Kidney epithelial cell (primary cell): ENCODE measurements around the gene SLC7A4. TPM values are rescaled to one million over a fixed set of nuclear protein-coding genes. Genes with fewer than 3 reads are reported as not detected.

Experiments
- DNase-seq: peaks from one replicate; pipeline ENCODE4 v3.0.0-alpha.2; 2010; ENCODE audit warnings: low read depth
- H3K27me3 ChIP-seq: 2 replicates; pipeline ENCODE4 v1.6.0; 2011; ENCODE audit warnings: low read length; ENCODE audit not compliant: control insufficient read depth, insufficient read depth
- H3K36me3 ChIP-seq: 2 replicates; pipeline ENCODE4 v1.5.1; 2011; ENCODE audit warnings: low read length; ENCODE audit not compliant: control insufficient read depth, insufficient read depth
- H3K4me3 ChIP-seq: 2 replicates; pipeline ENCODE4 v1.5.1; 2011; ENCODE audit warnings: low read depth, mild to moderate bottlenecking, control low read depth, low read length
- CTCF ChIP-seq: IDR thresholded peaks from 2 replicates; pipeline ENCODE4 v1.5.1; 2011; ENCODE audit warnings: mild to moderate bottlenecking, moderate library complexity, low read length, control low read depth, inconsistent platforms; ENCODE audit not compliant: insufficient read depth, poor library complexity, severe bottlenecking
- total RNA-seq: library from RNA; depleted of rRNA; stranded (reverse); fragments of >200 nt; gene quantifications from 2 replicates; pipeline ENCODE4 v1.2.3, GENCODE V29; 2015

The SLC7A4 gene
- total RNA-seq, 1 donor from 2014 or later: 2.3 TPM

DNA sequence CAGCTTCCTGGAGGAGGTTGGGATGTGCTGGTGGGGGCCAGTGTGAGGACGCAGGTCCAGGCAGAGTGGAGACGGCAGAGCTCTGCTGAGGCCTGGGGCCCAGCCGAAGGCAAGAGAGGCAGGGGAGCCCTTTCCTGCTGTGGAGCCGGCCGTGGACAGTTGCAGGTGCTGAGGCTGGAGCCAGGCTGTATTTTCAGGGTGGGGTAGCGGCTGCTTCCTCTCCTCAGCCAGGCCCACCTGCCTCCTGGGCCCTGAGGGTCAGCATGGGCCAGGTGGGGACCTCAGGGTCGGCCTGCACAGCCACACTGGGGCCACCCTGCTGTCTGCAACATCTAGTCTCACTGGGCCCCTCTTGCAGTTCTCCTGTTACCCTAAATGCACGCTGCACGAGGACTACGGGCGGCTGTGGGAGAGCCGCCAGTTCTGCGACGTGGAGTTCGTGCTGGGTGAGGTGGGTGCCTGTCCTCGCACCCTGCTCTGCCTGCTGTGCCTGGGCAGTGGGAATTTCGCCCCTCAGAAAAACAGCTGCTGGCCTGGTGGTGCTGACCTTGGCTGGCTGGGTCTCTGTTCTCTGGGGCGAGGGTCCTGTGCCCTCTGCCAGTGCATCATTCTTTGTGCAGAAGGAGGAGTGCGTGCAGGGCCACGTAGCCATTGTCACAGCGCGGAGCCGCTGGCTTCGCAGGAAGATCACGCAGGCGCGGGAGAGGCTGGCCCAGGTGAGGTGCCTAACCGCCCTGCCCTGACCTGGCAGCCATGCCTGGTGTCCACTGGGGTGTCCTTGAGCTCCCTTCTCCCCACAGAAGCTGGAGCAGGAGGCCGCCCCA lies 38.8 kb downstream of the SLC7A4 start:
- H3K36me3 ChIP-seq: peaks cover 2% of the 10 kb centered on the region
- no peak for TF ChIP-seq CTCF

GRCh38 chr22:20992456-20993303 lies 39.7 kb downstream of the SLC7A4 start:
- no peak for TF ChIP-seq CTCF
- Histone ChIP-seq H3K36me3 (peaks cover 1% of the 10 kb centered on the region), H3K27me3 (no peaks in the 10 kb centered on the region), H3K4me3 (no peak overlapping the region)
- DNase-seq: no peak

More for the DNA sequence above, 38.8 kb downstream of the SLC7A4 start:
- no peak for DNase-seq
- Histone ChIP-seq H3K27me3 (no peaks in the 10 kb centered on the region), H3K4me3 (no peak overlapping the region)

DNA sequence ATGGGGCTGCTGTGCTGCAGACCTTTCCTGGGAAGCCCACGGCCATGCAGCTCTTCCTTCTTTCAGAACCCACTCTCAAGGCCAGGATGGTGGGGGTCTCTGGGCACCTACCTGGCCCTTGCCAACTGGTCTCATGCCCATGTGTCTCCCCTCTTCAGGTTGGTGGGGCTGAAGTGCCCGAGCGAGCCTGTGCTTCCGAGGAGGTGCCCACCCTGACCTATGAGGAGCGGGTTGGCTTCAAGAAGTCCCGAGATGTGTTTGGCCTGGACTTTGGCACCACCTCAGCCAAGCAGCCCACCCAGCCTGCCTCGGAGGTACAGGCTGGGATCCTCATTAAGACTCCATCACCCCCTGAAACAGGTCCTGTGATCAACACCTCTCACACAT lies 40.3 kb downstream of the SLC7A4 start:
- H3K4me3 ChIP-seq: no peak overlapping the region
- H3K27me3 ChIP-seq: no peaks in the 10 kb centered on the region
- no peak for TF ChIP-seq CTCF
- no peak for DNase-seq
- no peaks in the 10 kb centered on the region for H3K36me3 ChIP-seq

- TF ChIP-seq CTCF: no peak
- DNase-seq: no peak
- no peak overlapping the region for H3K4me3 ChIP-seq
- no peaks in the 10 kb centered on the region for H3K27me3 ChIP-seq
- no peaks in the 10 kb centered on the region for H3K36me3 ChIP-seq
Observed at GRCh38 chr22:20991252-20992055, 40.9 kb downstream of the SLC7A4 start.

- H3K36me3 ChIP-seq: no peaks in the 10 kb centered on the region
- DNase-seq: no peak
- no peak overlapping the region for H3K4me3 ChIP-seq
- TF ChIP-seq CTCF: no peak
- no peaks in the 10 kb centered on the region for H3K27me3 ChIP-seq
Observed at GRCh38 chr22:20990184-20991180, 41.9 kb downstream of the SLC7A4 start.
